Subcutaneous abdominal adipose tissue (tissue), 5 donors: ENCODE results near the gene HEXIM2.

Experiments
- H3K27ac ChIP-seq: one replicate; pipeline ENCODE4 v1.7.0; 2013; ENCODE audit warnings: low read depth, mild to moderate bottlenecking, inconsistent platforms, low read length, moderate library complexity
- H3K27me3 ChIP-seq, 5 donors: one replicate each; pipeline ENCODE4 v1.7.0; 2013; ENCODE audit warnings: low read length in 5 of 5, inconsistent platforms in 1 of 5; ENCODE audit not compliant: control insufficient read depth in 5 of 5, insufficient read depth in 4 of 5
- H3K36me3 ChIP-seq, 5 donors: one replicate each; pipeline ENCODE4 v1.7.0; 2013; ENCODE audit warnings: low read length in 5 of 5; ENCODE audit not compliant: control insufficient read depth in 5 of 5, insufficient read depth in 5 of 5
- H3K4me1 ChIP-seq, 5 donors: one replicate each; pipeline ENCODE4 v1.7.0; 2013; ENCODE audit warnings: low read length in 5 of 5, mild to moderate bottlenecking in 3 of 5, moderate library complexity in 1 of 5; ENCODE audit not compliant: control insufficient read depth in 5 of 5, insufficient read depth in 5 of 5
- H3K4me3 ChIP-seq, 5 donors: one replicate each; pipeline ENCODE4 v1.7.0; 2013; ENCODE audit warnings: low read length in 5 of 5, low read depth in 1 of 5
- H3K9ac ChIP-seq, 5 donors: one replicate each; pipeline ENCODE4 v1.7.0; 2013; ENCODE audit warnings: low read length in 5 of 5, mild to moderate bottlenecking in 4 of 5, moderate library complexity in 3 of 5
- H3K9me3 ChIP-seq, 5 donors: one replicate each; pipeline ENCODE4 v1.7.0; 2013; ENCODE audit warnings: low read length in 5 of 5; ENCODE audit not compliant: control insufficient read depth in 5 of 5
- donor health status: healthy.
- donor health status: healthy.
- donor health status: healthy.
- donor health status: healthy.
- donor health status: healthy.

Gene HEXIM2

DNA sequence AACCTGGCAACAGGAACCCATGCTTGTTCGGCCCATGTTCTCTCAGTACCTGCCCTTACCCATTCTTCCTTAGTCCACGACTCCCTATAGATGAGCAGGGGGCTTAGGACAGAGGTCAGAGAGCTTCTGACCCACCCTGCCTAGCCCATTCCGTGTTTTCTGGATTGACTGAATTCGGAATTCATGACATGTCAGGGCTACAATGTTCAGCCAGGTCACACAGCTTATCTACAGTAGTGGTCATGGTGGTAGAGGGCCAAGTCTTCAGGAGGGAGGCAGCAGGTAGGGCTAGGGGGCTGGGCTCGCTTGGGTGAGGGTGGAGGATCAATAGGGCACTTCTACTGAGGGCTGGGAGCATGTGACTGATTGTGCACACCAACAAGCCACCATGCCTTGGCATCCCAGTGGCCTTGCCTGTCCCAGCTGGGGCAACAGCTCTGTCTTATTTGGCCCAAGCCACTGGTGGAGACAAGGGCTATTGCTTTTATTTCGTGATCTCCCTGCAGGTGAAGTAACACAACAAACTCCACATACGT lies 3.1 kb downstream of the HEXIM2 start:
- H3K27me3 ChIP-seq = no peaks in the 10 kb centered on the region
- no peaks in the 10 kb centered on the region for H3K9me3 ChIP-seq
- no peak overlapping the region for H3K27ac ChIP-seq
- peaks cover 4 to 21% (median 15%) of the 10 kb centered on the region in 5 donors for H3K4me1 ChIP-seq
- H3K4me3 ChIP-seq = no peak overlapping the region
- H3K9ac ChIP-seq = no peak overlapping the region
- peaks cover 0 to 16% (median 5%) of the 10 kb centered on the region in 5 donors for H3K36me3 ChIP-seq

DNA sequence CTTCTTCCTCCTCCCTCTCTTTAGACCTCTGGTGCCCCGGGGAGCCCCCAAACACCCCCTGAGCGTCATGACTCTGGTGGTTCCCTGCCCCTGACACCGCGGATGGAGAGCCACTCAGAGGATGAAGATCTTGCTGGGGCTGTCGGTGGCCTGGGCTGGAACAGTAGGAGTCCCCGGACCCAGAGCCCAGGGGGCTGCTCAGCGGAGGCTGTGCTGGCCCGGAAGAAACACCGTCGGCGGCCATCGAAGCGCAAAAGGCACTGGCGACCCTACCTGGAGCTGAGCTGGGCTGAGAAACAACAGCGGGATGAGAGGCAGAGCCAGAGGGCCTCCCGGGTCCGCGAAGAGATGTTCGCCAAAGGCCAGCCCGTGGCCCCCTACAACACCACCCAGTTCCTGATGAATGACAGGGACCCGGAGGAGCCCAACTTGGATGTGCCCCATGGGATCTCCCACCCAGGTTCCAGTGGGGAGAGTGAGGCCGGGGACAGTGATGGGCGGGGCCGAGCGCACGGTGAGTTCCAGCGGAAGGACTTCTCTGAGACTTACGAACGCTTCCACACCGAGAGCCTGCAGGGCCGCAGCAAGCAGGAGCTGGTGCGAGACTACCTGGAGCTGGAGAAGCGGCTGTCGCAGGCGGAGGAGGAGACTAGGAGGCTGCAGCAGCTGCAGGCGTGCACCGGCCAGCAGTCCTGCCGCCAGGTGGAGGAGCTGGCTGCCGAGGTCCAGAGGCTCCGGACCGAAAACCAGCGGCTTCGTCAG lies 7.5 kb downstream of the HEXIM2 start:
- Histone ChIP-seq H3K4me1 (peaks cover 6 to 36% (median 31%) of the 10 kb centered on the region in 5 donors), H3K9ac (no peak overlapping the region), H3K27ac (no peak overlapping the region), H3K36me3 (peaks cover 0 to 19% (median 5%) of the 10 kb centered on the region in 5 donors), H3K27me3 (no peaks in the 10 kb centered on the region), H3K9me3 (no peaks in the 10 kb centered on the region), H3K4me3 (no peak overlapping the region)

DNA sequence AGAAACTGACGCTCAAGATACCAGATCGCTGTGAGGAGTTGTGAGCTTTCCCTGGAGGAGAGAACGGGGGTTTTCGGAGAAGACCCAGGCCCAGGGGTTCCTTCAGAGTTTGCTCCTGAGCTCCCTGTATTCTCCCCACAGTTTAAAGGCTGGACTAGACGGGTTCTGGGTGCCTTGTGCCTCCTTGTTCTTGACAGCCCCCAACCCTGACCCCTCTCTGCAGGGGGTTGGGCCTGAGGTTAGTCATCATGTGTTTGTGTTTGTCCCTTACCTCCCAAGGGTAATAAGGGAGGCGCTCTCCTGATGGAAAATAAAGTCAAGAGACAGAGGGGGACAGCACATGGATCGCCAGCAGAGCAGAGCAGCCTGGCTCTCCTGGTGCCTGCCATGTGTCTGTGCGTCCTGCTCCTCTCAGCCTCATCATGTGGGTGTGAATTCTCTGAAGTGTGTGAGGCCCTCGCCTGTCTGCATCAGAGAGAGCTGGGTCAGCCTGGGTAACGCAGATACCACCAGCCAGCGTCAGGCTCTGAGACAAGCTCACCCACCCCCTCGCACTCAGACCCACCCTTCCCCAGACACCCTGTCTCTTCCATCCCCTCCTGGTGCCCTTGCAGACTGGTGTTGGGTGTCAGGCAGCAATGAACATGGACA lies 8.7 kb downstream of the HEXIM2 start:
- Histone ChIP-seq H3K27ac (peak overlapping the region; percentile 95), H3K4me3 (peak overlapping the region in 3 of 5 donors; percentile 2 to 50 (median 7)), H3K27me3 (no peaks in the 10 kb centered on the region), H3K4me1 (peaks cover 6 to 36% (median 31%) of the 10 kb centered on the region in 5 donors), H3K9me3 (no peaks in the 10 kb centered on the region), H3K9ac (peak overlapping the region in 2 of 5 donors; percentile 7 to 22), H3K36me3 (peaks cover 0 to 14% (median 5%) of the 10 kb centered on the region in 5 donors)

DNA sequence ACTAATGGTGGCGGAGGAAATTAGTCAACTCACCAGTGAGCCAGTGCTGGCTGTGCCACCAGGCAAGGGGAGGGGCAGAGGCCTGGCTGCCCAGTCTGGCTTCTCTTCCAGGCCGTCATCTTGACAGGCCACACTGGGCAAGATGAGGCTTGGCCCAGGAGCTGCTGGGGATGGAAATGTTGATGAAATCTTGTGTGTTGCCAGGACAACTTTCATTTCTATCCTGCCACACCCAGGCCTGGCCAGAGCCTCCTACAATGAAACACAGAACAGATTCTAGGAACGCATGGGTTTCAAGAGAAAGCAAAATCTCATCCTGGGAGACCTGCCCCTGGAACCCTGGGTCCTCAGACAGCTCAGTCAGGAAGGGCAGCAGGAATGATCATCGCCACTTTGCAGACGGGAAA lies 9.3 kb downstream of the HEXIM2 start:
- H3K4me1 ChIP-seq = peaks cover 6 to 37% (median 31%) of the 10 kb centered on the region in 5 donors
- H3K9ac ChIP-seq = peak overlapping the region; percentile 67 to 90 (median 75)
- H3K36me3 ChIP-seq = peaks cover 0 to 14% (median 5%) of the 10 kb centered on the region in 5 donors
- H3K9me3 ChIP-seq = no peaks in the 10 kb centered on the region
- H3K27me3 ChIP-seq = no peaks in the 10 kb centered on the region
- peak overlapping the region; percentile 50 to 89 (median 68) for H3K4me3 ChIP-seq
- peak overlapping the region; percentile 95 for H3K27ac ChIP-seq

DNA sequence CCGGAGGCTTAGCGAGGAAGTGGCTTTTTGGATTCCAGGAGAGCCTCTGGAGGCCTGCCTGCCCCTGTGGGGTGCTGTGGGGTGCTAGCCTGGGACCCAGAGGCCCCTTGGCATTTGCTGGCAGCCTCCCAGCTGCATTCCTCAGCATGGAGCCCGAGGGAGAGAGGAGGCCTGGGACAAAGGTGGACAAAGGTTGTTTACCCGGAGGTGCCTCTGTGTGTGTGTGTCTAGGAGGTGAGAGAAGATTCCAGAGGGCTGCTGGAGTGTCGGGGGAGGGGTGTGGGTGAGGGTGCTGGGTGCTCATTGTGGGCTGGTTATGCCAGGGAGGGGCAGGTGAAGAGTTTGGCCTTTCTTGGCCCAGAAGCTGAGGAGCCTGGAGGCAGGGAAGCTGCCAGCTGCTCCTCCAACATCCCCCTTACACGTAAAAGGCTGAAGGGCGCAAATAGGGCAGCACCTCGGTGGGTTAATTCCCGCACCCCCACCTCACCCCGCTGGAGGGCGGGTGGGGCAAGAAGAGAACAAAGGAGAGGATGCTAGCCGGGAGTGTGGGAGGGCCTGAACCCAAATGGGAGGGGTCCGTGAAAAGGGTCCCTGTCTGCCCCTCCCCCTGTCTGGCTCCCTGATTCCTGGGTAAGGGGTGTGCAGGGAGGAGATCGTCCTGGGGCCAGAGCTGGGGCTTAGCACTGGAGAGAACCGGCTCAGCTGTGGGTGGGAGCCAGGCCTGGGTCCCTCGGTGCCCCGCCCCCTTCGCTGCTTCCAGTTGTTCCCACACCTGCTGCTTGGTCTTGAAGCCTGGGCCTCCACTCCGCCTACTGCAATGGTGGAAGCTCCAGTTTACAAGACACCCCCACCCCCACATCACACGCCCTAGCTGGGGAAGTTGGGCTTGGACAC lies 9.9 kb downstream of the HEXIM2 start:
- Histone ChIP-seq H3K9me3 (no peaks in the 10 kb centered on the region), H3K4me1 (peaks cover 6 to 42% (median 38%) of the 10 kb centered on the region in 5 donors), H3K9ac (peak overlapping the region; percentile 67 to 90 (median 75)), H3K36me3 (peaks cover 0 to 14% (median 5%) of the 10 kb centered on the region in 5 donors), H3K4me3 (peak overlapping the region; percentile 50 to 89 (median 68)), H3K27ac (peak overlapping the region; percentile 95), H3K27me3 (no peaks in the 10 kb centered on the region)

DNA sequence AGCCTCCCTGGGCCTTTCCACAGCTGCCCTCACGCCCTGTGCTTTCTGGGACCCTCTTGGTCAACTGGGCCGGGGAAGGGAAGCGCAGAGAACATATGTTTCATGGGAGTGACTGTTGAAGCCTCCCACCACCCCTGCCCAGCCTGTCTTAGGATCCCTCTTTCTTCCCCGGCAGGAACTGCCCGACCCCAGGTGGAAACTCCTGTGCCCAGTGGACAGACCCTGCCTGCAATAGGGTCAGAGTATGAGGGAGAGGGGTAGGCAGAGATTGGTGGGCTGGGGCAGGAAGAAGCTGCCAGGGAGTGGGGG lies 10.5 kb downstream of the HEXIM2 start:
- Histone ChIP-seq H3K27ac (peak overlapping the region; percentile 95), H3K36me3 (peaks cover 0 to 14% (median 5%) of the 10 kb centered on the region in 5 donors), H3K27me3 (no peaks in the 10 kb centered on the region), H3K9ac (peak overlapping the region; percentile 67 to 87 (median 75)), H3K9me3 (no peaks in the 10 kb centered on the region), H3K4me1 (peaks cover 6 to 42% (median 38%) of the 10 kb centered on the region in 5 donors), H3K4me3 (peak overlapping the region; percentile 50 to 89 (median 68))

DNA sequence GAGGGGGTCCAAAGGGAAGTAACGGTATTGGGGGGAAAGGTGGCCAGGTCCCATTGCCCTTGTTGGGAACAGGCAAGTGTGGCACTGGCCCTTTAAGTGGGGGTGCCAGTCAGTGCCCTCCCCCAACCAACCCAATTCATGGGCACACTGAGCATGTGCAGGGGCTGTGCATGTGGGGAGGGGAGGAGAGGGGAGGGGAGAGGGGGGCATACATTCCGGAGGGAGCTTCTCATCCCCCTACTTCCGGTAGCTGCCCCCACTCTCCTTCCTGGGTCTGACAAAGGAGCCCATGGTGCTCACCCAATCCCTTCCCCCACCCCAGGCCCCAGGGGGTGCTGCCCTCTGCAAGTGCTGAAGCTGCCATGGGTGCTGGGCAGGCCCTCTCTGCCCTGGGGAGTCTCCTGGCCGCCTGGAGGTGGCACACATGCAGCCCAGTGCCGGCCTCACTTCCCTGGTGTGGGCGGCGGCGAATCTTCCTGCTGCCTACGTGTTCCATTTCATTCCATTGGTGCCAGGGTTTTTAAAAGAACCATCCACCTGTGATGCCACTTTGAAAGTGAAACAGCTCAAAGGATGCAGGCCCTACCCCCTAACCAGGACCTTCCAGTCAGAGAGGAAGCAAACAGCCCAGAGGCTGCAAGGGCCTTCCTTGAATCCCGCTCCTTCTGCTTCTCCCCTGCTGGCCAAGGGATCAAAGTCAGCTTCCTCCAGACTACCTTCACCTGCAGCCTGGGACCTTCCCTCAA lies 11.0 kb downstream of the HEXIM2 start:
- peak overlapping the region; percentile 67 to 87 (median 75) for H3K9ac ChIP-seq
- H3K36me3 ChIP-seq = peaks cover 0 to 14% (median 5%) of the 10 kb centered on the region in 5 donors
- no peaks in the 10 kb centered on the region for H3K27me3 ChIP-seq
- peak overlapping the region; percentile 95 for H3K27ac ChIP-seq
- H3K4me3 ChIP-seq = peak overlapping the region; percentile 50 to 89 (median 68)
- no peaks in the 10 kb centered on the region for H3K9me3 ChIP-seq
- peaks cover 6 to 42% (median 38%) of the 10 kb centered on the region in 5 donors for H3K4me1 ChIP-seq

DNA sequence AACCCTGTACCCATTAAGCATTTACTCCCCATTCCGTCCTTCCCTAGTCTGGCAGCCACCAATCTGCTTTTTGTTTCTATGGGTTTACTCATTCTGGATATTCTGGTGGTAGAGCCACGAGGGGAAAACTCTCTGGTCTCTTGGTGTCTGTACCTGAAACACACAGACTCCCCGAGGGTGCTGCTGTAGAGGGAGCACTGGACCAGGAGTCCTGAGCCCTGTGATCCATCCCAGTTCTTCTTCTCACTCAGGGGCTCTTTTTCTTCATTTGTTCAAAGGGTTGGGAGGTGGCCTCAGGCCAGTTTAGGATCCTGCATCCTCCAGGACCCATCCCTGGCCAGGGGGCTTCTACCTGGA lies 14.1 kb downstream of the HEXIM2 start:
- H3K9ac ChIP-seq = no peak overlapping the region
- no peaks in the 10 kb centered on the region for H3K36me3 ChIP-seq
- peak overlapping the region; percentile 41 for H3K27ac ChIP-seq
- H3K9me3 ChIP-seq = no peaks in the 10 kb centered on the region
- H3K27me3 ChIP-seq = no peaks in the 10 kb centered on the region
- H3K4me1 ChIP-seq = peaks cover 5 to 36% (median 32%) of the 10 kb centered on the region in 5 donors
- no peak overlapping the region for H3K4me3 ChIP-seq

DNA sequence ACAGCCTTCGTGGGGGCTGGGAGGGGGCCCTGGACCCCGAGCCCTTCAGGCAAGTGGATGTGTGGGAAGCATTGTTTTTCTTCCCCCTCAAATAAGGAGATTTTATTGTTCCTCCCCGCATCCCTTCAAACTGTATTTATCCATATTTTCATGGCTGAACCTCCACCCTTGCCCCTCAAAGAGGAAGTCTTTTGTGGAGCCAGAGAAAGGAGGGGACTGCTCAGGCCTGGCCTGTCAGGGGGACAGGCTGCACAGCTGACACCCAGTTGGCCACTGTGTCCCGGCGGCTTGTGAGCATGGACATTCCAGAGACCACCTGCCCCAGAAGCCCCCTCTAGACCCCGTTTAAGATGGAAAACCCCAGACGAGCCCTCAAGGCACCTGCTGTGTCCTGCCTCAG lies 15.9 kb downstream of the HEXIM2 start:
- Histone ChIP-seq H3K9me3 (no peaks in the 10 kb centered on the region), H3K9ac (no peak overlapping the region), H3K27ac (no peak overlapping the region), H3K36me3 (no peaks in the 10 kb centered on the region), H3K4me1 (peaks cover 0 to 21% (median 18%) of the 10 kb centered on the region in 5 donors), H3K4me3 (no peak overlapping the region), H3K27me3 (no peaks in the 10 kb centered on the region)
